ENCODE measurements around the gene SYNGAP1.
A peak's percentile ranks its signal among the peaks of the same experiment; 100 is the strongest.

The SYNGAP1 gene

DNA sequence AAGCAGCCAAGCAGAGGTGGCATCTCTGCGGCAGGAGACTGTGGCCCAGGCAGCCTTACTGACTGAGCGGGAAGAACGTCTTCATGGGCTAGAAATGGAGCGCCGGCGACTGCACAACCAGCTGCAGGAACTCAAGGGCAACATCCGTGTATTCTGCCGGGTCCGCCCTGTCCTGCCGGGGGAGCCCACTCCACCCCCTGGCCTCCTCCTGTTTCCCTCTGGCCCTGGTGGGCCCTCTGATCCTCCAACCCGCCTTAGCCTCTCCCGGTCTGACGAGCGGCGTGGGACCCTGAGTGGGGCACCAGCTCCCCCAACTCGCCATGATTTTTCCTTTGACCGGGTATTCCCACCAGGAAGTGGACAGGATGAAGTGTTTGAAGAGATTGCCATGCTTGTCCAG, 15.0 kb upstream of the SYNGAP1 start:
- no peak for DNase-seq (ENCODE audit: low read depth)

- DNase-seq (ENCODE audit: low read depth), result no peak
Observed at GRCh38 chr6:33405386-33405940, 14.4 kb upstream of the SYNGAP1 start.

DNA sequence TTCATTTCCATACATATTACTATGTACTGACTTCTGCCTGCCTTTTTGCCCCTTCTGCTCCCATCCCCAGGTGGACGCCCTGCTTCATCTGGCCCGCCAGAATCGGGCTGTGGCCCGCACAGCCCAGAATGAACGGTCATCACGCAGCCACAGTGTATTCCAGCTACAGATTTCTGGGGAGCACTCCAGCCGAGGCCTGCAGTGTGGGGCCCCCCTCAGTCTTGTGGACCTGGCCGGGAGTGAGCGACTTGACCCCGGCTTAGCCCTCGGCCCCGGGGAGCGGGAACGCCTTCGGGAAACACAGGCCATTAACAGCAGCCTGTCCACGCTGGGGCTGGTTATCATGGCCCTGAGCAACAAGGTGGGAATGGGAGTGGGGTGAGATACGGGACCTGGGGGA, 13.7 kb upstream of the SYNGAP1 start:
- no peak for DNase-seq (ENCODE audit: low read depth)

- DNase-seq (ENCODE audit: low read depth), result no peak
Observed at GRCh38 chr6:33407132-33407718, 12.6 kb upstream of the SYNGAP1 start.

GRCh38 chr6:33410050-33410710, 9.7 kb upstream of the SYNGAP1 start:
- DNase-seq (ENCODE audit: low read depth), result peak; percentile 96

DNA sequence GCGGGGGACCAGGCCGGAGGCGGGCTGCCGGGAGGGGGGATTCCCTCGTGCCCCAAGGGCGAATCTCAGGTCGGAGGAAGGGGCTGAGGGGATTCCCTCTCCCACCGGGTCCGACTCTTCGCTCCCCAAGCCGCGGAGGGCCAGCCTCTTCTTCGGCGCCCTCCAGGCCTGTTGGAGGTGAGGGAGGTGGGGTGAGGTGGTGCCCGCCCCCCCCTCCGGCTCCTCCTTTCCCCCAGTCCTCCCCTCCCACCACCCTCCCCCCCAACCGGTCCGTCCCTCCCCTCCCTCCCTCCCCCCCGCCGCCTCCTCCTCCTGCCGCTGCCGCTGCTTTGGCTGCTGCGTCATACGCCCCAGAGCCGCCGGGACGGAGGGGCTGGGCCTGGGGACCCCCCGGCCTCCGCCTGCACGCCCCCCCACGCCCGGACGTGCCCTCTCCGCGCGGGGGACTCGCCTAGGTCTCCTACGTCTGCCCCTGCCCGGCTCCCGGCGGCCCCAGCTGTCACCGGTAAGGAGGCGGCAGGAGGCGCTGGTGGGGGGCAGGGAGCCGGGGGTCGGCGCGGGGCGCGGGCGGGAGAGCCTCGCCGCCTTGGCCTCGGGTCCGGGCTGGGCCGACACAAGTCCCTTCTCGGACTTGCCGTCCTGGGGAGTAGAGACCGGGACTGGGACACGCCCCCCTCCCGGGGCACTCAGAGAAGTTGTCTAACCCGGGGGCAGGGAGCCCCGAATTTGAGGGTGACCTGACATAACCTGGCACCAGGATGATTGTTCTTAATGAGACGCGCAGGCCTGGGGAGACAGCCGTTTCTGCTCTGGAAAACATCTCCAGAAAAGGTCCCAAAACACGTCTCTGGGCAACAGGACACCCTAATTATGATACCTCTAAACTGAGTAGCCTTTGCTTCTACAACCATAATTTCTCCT, 8.9 kb upstream of the SYNGAP1 start, which contains the start of gene PHF1:
Gene PHF1 (plus strand): TSS at position 304 of the 921 bp plus-strand sequence. CDS start 1,250 bp downstream, outside the sequence.
- DNase-seq (ENCODE audit: low read depth), result peak; percentile 70

- no peak for DNase-seq (ENCODE audit: low read depth)
Observed at GRCh38 chr6:33411632-33412005, 8.2 kb upstream of the SYNGAP1 start.

GRCh38 chr6:33412140-33413009, 7.5 kb upstream of the SYNGAP1 start:
- DNase-seq (ENCODE audit: low read depth), result no peak

DNA sequence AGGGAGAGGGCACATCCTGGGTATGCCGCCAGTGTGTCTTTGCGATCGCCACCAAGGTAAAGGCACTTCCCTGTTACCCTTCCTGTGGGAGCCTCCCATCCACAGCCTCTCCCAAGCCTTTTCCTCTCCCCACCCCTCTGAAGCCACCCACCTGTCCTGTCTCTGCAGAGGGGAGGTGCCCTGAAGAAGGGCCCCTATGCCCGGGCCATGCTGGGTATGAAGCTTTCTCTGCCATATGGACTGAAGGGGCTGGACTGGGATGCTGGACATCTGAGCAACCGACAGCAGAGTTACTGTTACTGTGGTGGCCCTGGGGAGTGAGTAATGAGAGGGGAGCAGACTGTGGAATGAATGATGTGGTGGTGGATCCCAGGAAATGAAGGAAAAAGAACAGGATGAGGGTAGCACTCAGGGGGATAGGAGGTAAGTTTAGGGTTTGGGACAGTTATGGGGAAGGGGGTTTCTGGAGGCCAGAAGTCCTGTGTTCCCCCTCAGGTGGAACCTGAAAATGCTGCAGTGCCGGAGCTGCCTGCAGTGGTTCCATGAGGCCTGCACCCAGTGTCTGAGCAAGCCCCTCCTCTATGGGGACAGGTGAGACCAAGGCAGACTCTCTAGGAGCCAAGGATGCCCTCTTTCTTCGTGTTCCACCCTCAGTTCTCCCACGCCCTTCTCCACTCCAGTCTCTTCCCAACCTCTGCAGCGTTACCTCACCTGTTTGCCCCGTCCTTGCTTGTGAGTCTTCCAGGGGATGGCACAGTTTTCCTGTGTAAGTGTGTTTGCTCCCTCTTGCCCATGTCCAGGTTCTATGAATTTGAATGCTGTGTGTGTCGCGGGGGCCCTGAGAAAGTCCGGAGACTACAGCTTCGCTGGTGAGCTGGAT, 6.4 kb upstream of the SYNGAP1 start:
- no peak for DNase-seq (ENCODE audit: low read depth)

GRCh38 chr6:33414592-33415271, 5.1 kb upstream of the SYNGAP1 start:
- DNase-seq (ENCODE audit: low read depth), result no peak

DNA sequence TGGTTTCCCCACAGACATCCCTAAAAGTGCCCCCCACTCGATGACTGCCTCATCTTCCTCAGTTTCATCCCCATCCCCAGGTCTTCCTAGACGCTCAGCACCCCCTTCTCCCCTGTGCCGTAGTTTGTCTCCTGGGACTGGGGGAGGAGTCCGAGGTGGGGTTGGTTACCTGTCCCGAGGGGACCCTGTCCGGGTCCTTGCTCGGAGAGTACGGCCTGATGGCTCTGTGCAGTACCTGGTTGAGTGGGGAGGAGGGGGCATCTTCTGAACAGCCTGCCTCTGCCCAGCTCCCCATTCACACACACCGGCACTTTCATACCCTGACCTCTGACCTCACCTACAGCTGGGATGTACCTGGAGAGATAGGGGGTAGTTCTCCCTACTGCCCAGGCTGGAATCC, 4.0 kb upstream of the SYNGAP1 start:
- DNase-seq (ENCODE audit: low read depth), result no peak

GRCh38 chr6:33416386-33417127, 3.3 kb upstream of the SYNGAP1 start:
- no peak for DNase-seq (ENCODE audit: low read depth)

DNA sequence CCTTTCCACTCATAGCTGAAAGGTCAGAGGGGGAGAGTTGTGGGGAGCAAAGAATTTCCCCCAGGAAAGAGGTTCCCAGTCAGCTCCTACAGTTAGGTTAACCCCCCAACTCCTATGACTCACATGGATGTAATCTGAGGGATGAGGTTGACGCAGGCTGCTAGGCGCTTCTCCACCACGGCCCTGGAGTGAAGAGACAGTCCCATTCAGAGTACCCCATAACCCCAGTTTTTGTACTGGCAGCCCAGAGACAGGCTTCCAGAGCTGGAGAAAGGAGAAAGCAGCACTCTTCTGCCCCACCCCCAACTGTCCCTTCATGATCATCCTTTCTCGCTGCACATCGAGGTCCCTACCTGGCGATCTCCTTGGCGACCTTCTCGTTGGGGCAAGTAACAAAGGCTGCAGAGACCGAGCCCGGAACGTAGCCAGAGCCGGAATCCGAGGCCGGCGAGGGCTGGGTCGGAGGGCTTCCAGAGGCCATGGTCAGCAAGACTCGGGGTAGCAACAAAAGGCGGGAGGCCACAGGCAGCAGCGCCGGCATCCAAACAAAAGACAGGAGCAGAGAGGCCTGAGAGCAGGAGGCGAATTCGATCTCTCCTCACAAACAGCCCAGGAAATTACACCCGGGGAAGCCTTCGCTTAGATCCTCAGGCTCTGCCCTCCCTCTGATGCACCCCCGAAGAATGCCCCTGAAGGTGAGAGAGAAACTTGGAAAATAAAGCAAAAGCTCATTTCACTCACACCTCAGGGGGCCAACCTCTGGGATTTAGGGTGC, 2.5 kb upstream of the SYNGAP1 start:
- peak; percentile 35 for DNase-seq (ENCODE audit: low read depth)

GRCh38 chr6:33417903-33418689, 1.8 kb upstream of the SYNGAP1 start, which contains the start of gene CUTA:
TSS of gene CUTA (minus strand) at chr6:33418107. CDS start at chr6:33418000, 107 bp downstream.
- peak; percentile 100 for DNase-seq (ENCODE audit: low read depth)

- no peak for DNase-seq (ENCODE audit: low read depth)
Observed at GRCh38 chr6:33418690-33419291, 1.1 kb upstream of the SYNGAP1 start.

DNA sequence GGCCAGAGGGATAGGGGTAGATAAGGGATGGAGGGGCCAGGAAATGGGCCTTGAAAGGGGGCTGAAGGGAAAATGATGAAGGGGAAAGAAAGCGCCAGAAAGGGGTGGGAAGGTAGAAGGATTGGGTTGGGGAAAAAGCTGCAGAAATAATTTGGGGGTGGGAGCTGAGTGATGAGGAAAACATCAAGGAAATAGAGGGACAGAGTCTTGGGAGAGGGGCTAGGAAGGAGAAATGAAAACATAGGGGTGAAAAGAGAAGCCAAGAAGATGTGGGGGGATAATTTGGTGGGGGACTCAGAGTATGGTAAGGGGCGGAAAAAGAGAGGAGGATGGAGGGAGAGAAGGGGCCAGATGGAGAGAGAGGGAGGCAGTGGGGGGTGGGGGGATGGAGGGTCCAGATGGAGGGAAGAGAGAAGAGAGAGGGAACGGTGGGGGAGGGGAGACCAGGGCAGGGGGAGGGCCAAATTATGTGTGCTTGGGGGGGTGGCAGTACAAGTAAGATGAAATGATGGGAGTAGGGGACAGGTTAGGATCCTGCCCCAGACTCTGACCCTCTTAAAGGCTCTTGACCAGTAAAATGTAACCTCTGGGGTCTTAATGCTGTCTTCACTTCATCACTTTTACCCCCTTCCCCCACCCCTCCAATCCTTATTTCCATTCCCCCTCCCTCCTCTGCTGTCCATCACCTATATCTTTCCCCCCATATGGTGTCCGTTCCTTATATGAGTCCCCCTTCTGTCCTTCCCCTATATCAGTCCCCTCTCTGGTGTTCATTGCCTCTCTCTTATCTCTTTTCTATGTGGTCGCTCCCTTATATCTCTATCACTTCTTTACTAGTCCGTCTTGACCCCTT, 852 bp downstream of the SYNGAP1 start:
- no peak for DNase-seq (ENCODE audit: low read depth)

Data from fibroblast of the conjunctiva (primary cell).